Trophoblast cell (in vitro differentiated cells and primary cell): ENCODE measurements around the gene ANKRD1.
A peak's percentile ranks its signal among the peaks of the same experiment; 100 is the strongest.

Experiments
- DNase-seq, 2 donors: peaks; one replicate each; pipeline ENCODE4 v3.0.0-alpha.2; 2016
- H2AFZ ChIP-seq: 2 replicates; pipeline ENCODE4 v1.6.1; 2013; ENCODE audit warnings: low read length, moderate library complexity, mild to moderate bottlenecking; ENCODE audit not compliant: insufficient read depth, poor library complexity
- H2AK5ac ChIP-seq: 2 replicates; pipeline ENCODE4 v1.6.1; 2013; ENCODE audit warnings: mild to moderate bottlenecking, low read length
- H2BK120ac ChIP-seq: 2 replicates; pipeline ENCODE4 v1.6.1; 2013; ENCODE audit warnings: low read length, mild to moderate bottlenecking, moderate library complexity; ENCODE audit not compliant: insufficient read depth, poor library complexity
- H2BK12ac ChIP-seq: 2 replicates; pipeline ENCODE4 v1.6.1; 2013; ENCODE audit warnings: mild to moderate bottlenecking, low read length, moderate library complexity
- H2BK5ac ChIP-seq: 2 replicates; pipeline ENCODE4 v1.6.1; 2013; ENCODE audit warnings: low read length, low read depth, moderate library complexity, mild to moderate bottlenecking; ENCODE audit not compliant: poor library complexity
- H3K14ac ChIP-seq: 2 replicates; pipeline ENCODE4 v1.6.1; 2013; ENCODE audit warnings: mild to moderate bottlenecking, low read length
- H3K18ac ChIP-seq: 2 replicates; pipeline ENCODE4 v1.6.1; 2013; ENCODE audit warnings: mild to moderate bottlenecking, low read length
- H3K23ac ChIP-seq: 2 replicates; pipeline ENCODE4 v1.6.1; 2013; ENCODE audit warnings: low read length
- H3K27ac ChIP-seq: 2 replicates; pipeline ENCODE4 v1.5.1; 2013; ENCODE audit warnings: low read depth, mild to moderate bottlenecking, inconsistent platforms, low read length, moderate library complexity
- H3K27me3 ChIP-seq: 2 replicates; pipeline ENCODE4 v1.6.1; 2013; ENCODE audit warnings: inconsistent platforms, mild to moderate bottlenecking, low read length, moderate library complexity; ENCODE audit not compliant: insufficient read depth
- H3K36me3 ChIP-seq, 2 experiments: 1 replicate in 1 of 2; 2 replicates in 1 of 2; pipeline ENCODE4 v1.6.1; 2013; ENCODE audit warnings: low read length in 2 of 2, mild to moderate bottlenecking in 2 of 2, moderate library complexity in 1 of 2; ENCODE audit not compliant: insufficient read depth in 2 of 2, control insufficient read depth in 1 of 2
- H3K4ac ChIP-seq: 2 replicates; pipeline ENCODE4 v1.6.1; 2013; ENCODE audit warnings: low read depth, mild to moderate bottlenecking, low read length, moderate library complexity
- H3K4me1 ChIP-seq, 2 experiments: 1 replicate in 1 of 2; 2 replicates in 1 of 2; pipeline ENCODE4 v1.6.1; 2013; ENCODE audit warnings: low read length in 2 of 2, mild to moderate bottlenecking in 2 of 2, moderate library complexity in 1 of 2; ENCODE audit not compliant: insufficient read depth in 2 of 2, control insufficient read depth in 1 of 2
- H3K4me2 ChIP-seq: 2 replicates; pipeline ENCODE4 v1.6.1; 2013; ENCODE audit warnings: inconsistent platforms, mild to moderate bottlenecking, low read length, moderate library complexity
- H3K4me3 ChIP-seq: 2 replicates; pipeline ENCODE4 v1.5.1; 2013; ENCODE audit warnings: mild to moderate bottlenecking, low read depth, low read length, inconsistent platforms
- H3K79me1 ChIP-seq: one replicate; pipeline ENCODE4 v1.6.1; 2013; ENCODE audit warnings: low read length
- H3K79me2 ChIP-seq: 2 replicates; pipeline ENCODE4 v1.6.1; 2013; ENCODE audit warnings: low read length, mild to moderate bottlenecking; ENCODE audit not compliant: control insufficient read depth, insufficient read depth, poor library complexity
- H3K9ac ChIP-seq: 2 replicates; pipeline ENCODE4 v1.6.1; 2013; ENCODE audit warnings: mild to moderate bottlenecking, low read length
- H3K9me3 ChIP-seq: 2 replicates; pipeline ENCODE4 v1.6.1; 2013; ENCODE audit warnings: low read depth, mild to moderate bottlenecking, control low read depth, inconsistent platforms, low read length; ENCODE audit not compliant: insufficient read depth
- H4K12ac ChIP-seq: 2 replicates; pipeline ENCODE4 v1.6.1; 2013; ENCODE audit warnings: low read depth, mild to moderate bottlenecking, low read length, moderate library complexity
- H4K8ac ChIP-seq: 2 replicates; pipeline ENCODE4 v1.6.1; 2013; ENCODE audit warnings: low read depth, mild to moderate bottlenecking, low read length, moderate library complexity
- H4K91ac ChIP-seq: one replicate; pipeline ENCODE4 v1.6.1; 2013; ENCODE audit warnings: low read depth, mild to moderate bottlenecking, low read length, moderate library complexity
- WGBS: extraction: QIAGEN DNeasy Blood & Tissue Kit; methylation state at CpG from one replicate; pipeline ENCODE4 v1.1.7; 2013; ENCODE audit warnings: missing lambda C conversion rate; ENCODE audit not compliant: insufficient read length, insufficient coverage; ENCODE audit errors: extremely low coverage; 5-methylcytosine and 5-hydroxymethylcytosine counted together

Gene ANKRD1

DNA sequence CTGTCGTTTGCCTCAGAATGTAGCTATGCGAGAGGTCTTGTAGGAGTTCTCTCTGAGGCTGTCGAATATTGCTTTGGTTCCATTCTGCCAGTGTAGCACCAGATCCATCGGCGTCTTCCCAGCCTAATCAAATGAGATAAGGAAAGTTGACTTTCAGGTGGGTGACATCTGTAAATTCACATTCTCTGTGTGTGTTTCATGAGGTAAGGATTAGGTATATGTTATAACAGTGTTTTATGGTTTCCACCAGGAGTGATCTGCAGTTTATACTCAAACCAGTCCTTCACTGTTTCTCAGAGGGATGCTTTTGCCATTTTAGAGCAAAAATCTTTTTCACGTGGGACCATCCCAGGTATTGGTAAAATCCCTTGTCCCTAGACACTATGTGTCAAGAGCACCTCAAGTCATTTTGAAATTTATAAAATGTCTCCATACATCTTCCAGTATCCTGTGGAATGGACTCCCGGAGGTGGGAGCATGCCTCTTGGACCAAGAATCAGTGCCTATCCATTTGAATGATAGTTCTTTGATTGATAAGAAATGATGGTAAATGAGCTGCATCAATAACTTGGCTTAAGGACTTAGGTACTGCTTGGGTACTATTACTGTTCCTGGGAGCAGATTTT lies 7.9 kb downstream of the ANKRD1 start:
- Histone ChIP-seq H3K27ac (peak overlapping the region; percentile 28), H3K4me3 (no peak overlapping the region), H2BK12ac (no peak overlapping the region), H3K23ac (no peak overlapping the region), H2BK120ac (no peak overlapping the region), H3K4me2 (no peak overlapping the region), H3K18ac (no peak overlapping the region), H3K79me2 (no peaks in the 10 kb centered on the region), H2BK5ac (no peak overlapping the region), H3K27me3 (no peaks in the 10 kb centered on the region), H4K8ac (no peak overlapping the region), H4K91ac (no peak overlapping the region), H2AK5ac (no peak overlapping the region), H3K9ac (no peak overlapping the region), H3K36me3 (peaks cover 7 to 23% of the 10 kb centered on the region in 2 experiments), H4K12ac (no peak overlapping the region), H3K79me1 (peaks cover 2% of the 10 kb centered on the region), H3K14ac (no peak overlapping the region), H3K4me1 (no peaks in the 10 kb centered on the region), H3K4ac (no peak overlapping the region), H3K9me3 (no peaks in the 10 kb centered on the region), H2AFZ (no peak overlapping the region)
- DNase-seq, result no peak
- WGBS, result no CpG with 5 or more reads among the region's 7 CpGs

DNA sequence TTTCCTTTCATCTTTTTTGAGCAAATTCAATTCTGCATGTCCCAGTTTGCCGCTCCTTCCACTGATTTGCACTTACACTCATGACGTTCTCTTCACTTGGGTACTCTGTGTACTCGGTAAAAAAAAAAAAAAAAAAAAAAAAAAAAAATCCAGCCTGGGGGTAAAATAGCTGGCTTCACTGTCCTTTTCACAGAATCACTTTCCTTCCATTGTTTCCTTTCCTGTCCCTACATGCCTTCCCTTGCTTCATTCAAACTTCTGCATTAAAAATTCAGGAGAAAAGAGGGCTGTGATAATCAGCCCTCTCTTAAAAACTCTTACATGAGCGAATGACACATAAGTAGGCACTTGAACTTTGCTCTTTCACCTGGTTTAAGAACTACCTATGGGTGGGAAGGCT lies 8.7 kb downstream of the ANKRD1 start:
- DNase-seq, result no peak
- H2BK120ac ChIP-seq, result no peak overlapping the region
- H3K4ac ChIP-seq, result no peak overlapping the region
- H3K9me3 ChIP-seq, result no peaks in the 10 kb centered on the region
- H3K79me1 ChIP-seq, result peaks cover 2% of the 10 kb centered on the region
- H3K79me2 ChIP-seq, result no peaks in the 10 kb centered on the region
- no peak overlapping the region for H2AK5ac ChIP-seq
- no peaks in the 10 kb centered on the region for H3K27me3 ChIP-seq
- no peak overlapping the region for H3K18ac ChIP-seq
- no peak overlapping the region for H3K4me3 ChIP-seq
- H3K36me3 ChIP-seq, result peaks cover 6 to 20% of the 10 kb centered on the region in 2 experiments
- H3K14ac ChIP-seq, result no peak overlapping the region
- H2AFZ ChIP-seq, result no peak overlapping the region
- no peak overlapping the region for H4K91ac ChIP-seq
- H3K27ac ChIP-seq, result peak overlapping the region; percentile 73
- no peak overlapping the region for H3K9ac ChIP-seq
- no peaks in the 10 kb centered on the region for H3K4me1 ChIP-seq
- no peak overlapping the region for H3K23ac ChIP-seq
- H3K4me2 ChIP-seq, result no peak overlapping the region
- no peak overlapping the region for H2BK5ac ChIP-seq
- no peak overlapping the region for H4K12ac ChIP-seq
- no peak overlapping the region for H4K8ac ChIP-seq
- no CpG with 5 or more reads among the region's 4 CpGs for WGBS
- H2BK12ac ChIP-seq, result no peak overlapping the region

DNA sequence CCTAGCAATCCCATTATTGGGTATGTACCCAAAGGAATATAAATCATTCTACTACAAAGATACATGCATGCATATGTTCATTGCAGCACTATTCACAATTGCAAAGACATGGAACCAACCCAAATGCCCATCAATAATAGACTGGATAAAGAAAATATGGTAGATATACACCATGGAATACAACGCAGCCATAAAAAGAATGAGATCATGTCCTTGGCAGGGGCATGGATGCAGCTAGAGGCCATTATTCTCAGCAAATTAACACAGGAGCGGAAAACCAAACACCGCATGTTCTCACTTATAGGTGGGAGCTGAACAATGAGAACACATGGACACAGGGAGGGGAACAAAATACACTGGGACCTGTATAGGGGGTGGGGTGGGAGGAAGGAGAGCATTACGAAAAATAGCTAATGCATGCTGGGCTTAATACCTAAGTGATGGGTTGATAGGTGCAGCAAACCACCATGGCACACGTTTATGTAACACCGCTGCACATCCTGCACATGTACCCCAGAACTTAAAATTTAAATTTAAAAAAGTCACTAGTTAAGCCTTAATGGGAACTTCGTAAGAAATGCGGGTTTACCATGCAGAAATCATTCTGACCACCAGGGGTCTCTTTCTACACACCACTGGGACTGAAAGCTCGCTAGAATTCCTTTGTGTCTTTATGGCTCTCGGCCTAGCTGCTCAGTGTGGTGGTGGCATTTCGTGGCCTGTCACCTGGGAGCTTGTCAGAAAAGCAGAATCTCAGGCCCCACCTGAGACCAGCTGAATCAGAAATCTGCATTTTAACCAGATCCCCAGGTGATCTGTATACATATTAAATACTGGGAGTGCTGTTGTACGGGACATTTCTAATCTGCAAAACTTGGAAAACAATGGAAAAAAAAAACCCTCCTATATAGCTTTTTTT lies 9.5 kb downstream of the ANKRD1 start:
- Histone ChIP-seq H3K4me3 (no peak overlapping the region), H3K4me1 (no peaks in the 10 kb centered on the region), H3K27ac (no peak overlapping the region), H2AK5ac (no peak overlapping the region), H3K18ac (no peak overlapping the region), H3K79me2 (no peaks in the 10 kb centered on the region), H3K9me3 (no peaks in the 10 kb centered on the region), H3K23ac (no peak overlapping the region), H4K91ac (no peak overlapping the region), H4K12ac (no peak overlapping the region), H3K27me3 (no peaks in the 10 kb centered on the region), H3K9ac (no peak overlapping the region), H3K14ac (no peak overlapping the region), H3K4ac (no peak overlapping the region), H3K4me2 (no peak overlapping the region), H2BK120ac (no peak overlapping the region), H2BK5ac (no peak overlapping the region), H4K8ac (no peak overlapping the region), H3K79me1 (peaks cover 2% of the 10 kb centered on the region), H2BK12ac (no peak overlapping the region), H3K36me3 (peaks cover 5 to 17% of the 10 kb centered on the region in 2 experiments), H2AFZ (no peak overlapping the region)
- WGBS, result no CpG with 5 or more reads among the region's 12 CpGs
- DNase-seq, result peak; percentile 76 to 93

DNA sequence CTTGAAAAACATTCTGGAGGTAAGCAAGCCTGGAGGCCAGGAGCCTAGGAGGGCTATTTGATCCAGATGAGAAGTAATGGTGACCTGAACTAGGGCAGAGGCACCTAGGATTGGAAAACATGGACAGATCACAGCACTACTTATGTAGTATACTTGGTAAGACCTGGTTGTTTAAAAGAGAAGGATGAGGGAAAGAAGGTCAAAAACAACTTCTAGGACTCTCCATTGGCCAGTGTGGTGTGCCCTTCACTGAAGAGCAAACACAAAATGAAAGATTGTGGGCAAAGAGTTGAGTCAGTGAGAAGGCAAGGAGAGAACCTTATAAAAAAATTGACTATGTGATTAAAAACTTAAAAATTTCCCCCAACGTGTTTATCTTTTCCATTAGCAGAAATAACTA lies 14.3 kb downstream of the ANKRD1 start:
- Histone ChIP-seq H3K23ac (no peak overlapping the region), H3K27ac (no peak overlapping the region), H3K79me1 (no peaks in the 10 kb centered on the region), H3K18ac (no peak overlapping the region), H3K27me3 (no peaks in the 10 kb centered on the region), H3K9ac (no peak overlapping the region), H3K4me3 (no peak overlapping the region), H2AFZ (no peak overlapping the region), H3K4me2 (no peak overlapping the region), H2BK5ac (no peak overlapping the region), H4K12ac (no peak overlapping the region), H2BK120ac (no peak overlapping the region), H4K8ac (no peak overlapping the region), H2BK12ac (no peak overlapping the region), H4K91ac (no peak overlapping the region), H3K4me1 (no peaks in the 10 kb centered on the region), H2AK5ac (no peak overlapping the region), H3K36me3 (peaks cover 6% of the 10 kb centered on the region in 2 experiments), H3K9me3 (no peaks in the 10 kb centered on the region), H3K4ac (no peak overlapping the region), H3K14ac (no peak overlapping the region), H3K79me2 (no peaks in the 10 kb centered on the region)
- no peak for DNase-seq
- WGBS, result no CpG with 5 or more reads among the region's 1 CpG
